ENCODE data around the gene NPRL2.
"Not testable (repeated sequence)": the region's sequence is repeated elsewhere in the genome, so short reads cannot be mapped to it uniquely, and the experiment has no call there.

NPRL2 gene

GRCh38 chr3:50314816-50315215 is 35.8 kb downstream of the NPRL2 start:
- H3K4me3 ChIP-seq (ENCODE audit: low read depth, low read length), result no peak overlapping the region
- TF ChIP-seq CTCF (IDR thresholded peaks at IDR 0.05; ENCODE audit: insufficient read depth, low read depth, low read length, missing control alignments), result no peak
- no peak for DNase-seq (ENCODE audit: low read depth)

GRCh38 chr3:50314342-50314741 is 36.2 kb downstream of the NPRL2 start:
- TF ChIP-seq CTCF (IDR thresholded peaks at IDR 0.05; ENCODE audit: insufficient read depth, low read depth, low read length, missing control alignments), result no peak
- no peak overlapping the region for H3K4me3 ChIP-seq (ENCODE audit: low read depth, low read length)
- DNase-seq (ENCODE audit: low read depth), result no peak

- not testable (repeated sequence) for DNase-seq (ENCODE audit: low read depth); H3K4me3 ChIP-seq (ENCODE audit: low read depth, low read length)
These were observed 38.5 kb downstream of the NPRL2 start for GRCh38 chr3:50312041-50312440.

- H3K4me3 ChIP-seq (ENCODE audit: low read depth, low read length), result no peak overlapping the region
- TF ChIP-seq CTCF (IDR thresholded peaks at IDR 0.05; ENCODE audit: insufficient read depth, low read depth, low read length, missing control alignments), result no peak
- no peak for DNase-seq (ENCODE audit: low read depth)
These were observed 46.0 kb downstream of the NPRL2 start for GRCh38 chr3:50304601-50305000.

GRCh38 chr3:50303013-50303815 is 47.4 kb downstream of the NPRL2 start, which contains the start of gene HYAL1:
Gene HYAL1, minus strand, starts transcription at chr3:50303574. Its CDS starts 618 bp downstream, at chr3:50302956.
- DNase-seq (ENCODE audit: low read depth), result peak; percentile 7
- no peak within 1 kb of the TSS for H3K4me3 ChIP-seq (ENCODE audit: low read depth, low read length)
- TF ChIP-seq CTCF (IDR thresholded peaks at IDR 0.05; ENCODE audit: insufficient read depth, low read depth, low read length, missing control alignments), result no peak

- peak; percentile 1 for DNase-seq (ENCODE audit: low read depth)
These were observed 48.2 kb downstream of the NPRL2 start for GRCh38 chr3:50302095-50303012.

More at GRCh38 chr3:50302095-50303012, 48.2 kb downstream of the NPRL2 start:
- no peak for TF ChIP-seq CTCF (IDR thresholded peaks at IDR 0.05; ENCODE audit: insufficient read depth, low read depth, low read length, missing control alignments)
- H3K4me3 ChIP-seq (ENCODE audit: low read depth, low read length), result no peak overlapping the region
